Esophagus muscularis mucosa (tissue), 4 donors: ENCODE measurements around the gene LRP8. TPM values are rescaled to one million over a fixed set of nuclear protein-coding genes. Genes with fewer than 3 reads are reported as not detected.

Experiments
- DNase-seq: peaks from one replicate; pipeline ENCODE4 v3.0.0-alpha.2; 2017; ENCODE audit errors: extremely low spot score
- H3K27ac ChIP-seq, 4 donors: fragments of 200-600 bp; sonication (generic); replicated peaks in 1 of 4; 1 replicate in 3 of 4; 2 replicates in 1 of 4; pipeline ENCODE4 v1.5.1; 2016 to 2019; ENCODE audit warnings: mild to moderate bottlenecking in 1 of 4
- H3K27me3 ChIP-seq, 4 donors: fragments of 200-600 bp; sonication (generic); one replicate each; pipeline versions ENCODE4 v1.5.1 to v1.6.0; 2016 to 2019
- H3K36me3 ChIP-seq, 4 donors: fragments of 200-600 bp; sonication (generic); one replicate each; pipeline ENCODE4 v1.5.1; 2016 to 2019
- H3K4me1 ChIP-seq, 4 donors: fragments of 200-600 bp; sonication (generic); one replicate each; pipeline ENCODE4 v1.5.1; 2016 to 2019
- H3K4me3 ChIP-seq, 4 donors: fragments of 200-600 bp; sonication (generic); 1 replicate in 2 of 4; 2 replicates in 2 of 4; pipeline ENCODE4 v1.5.1; 2016 to 2019; ENCODE audit warnings: mild to moderate bottlenecking in 4 of 4, moderate library complexity in 1 of 4
- H3K9me3 ChIP-seq, 4 donors: fragments of 200-600 bp; sonication (generic); 1 replicate in 3 of 4; 2 replicates in 1 of 4; pipeline ENCODE4 v1.5.1; 2016 to 2019
- EP300 ChIP-seq: sonication (generic); formaldehyde crosslinking; IDR thresholded peaks from one replicate; pipeline ENCODE4 v1.6.1; 2017; ENCODE audit warnings: antibody characterized with exemption
- POLR2A ChIP-seq: fragments of 450-650 bp; IDR thresholded peaks from one replicate; pipeline ENCODE4 v1.6.1; 2017; ENCODE audit warnings: antibody characterized with exemption, moderate library complexity, mild to moderate bottlenecking, low read depth
- POLR2AphosphoS5 ChIP-seq, 2 donors: sonication (generic); formaldehyde crosslinking; IDR thresholded peaks; one replicate each; pipeline ENCODE4 v1.6.1; 2017; ENCODE audit warnings: antibody characterized with exemption in 2 of 2
- WGBS: methylation state at CpG from one replicate; pipeline ENCODE4 v1.1.5; 2018; 5-methylcytosine and 5-hydroxymethylcytosine counted together
- intact Hi-C: fragments of 100-400 bp; cut with DNase I; formaldehyde crosslinking; loops from one replicate; pipeline ENCODE4 v1.15.1; 2023
- total RNA-seq, 4 donors: library from RNA; depleted of rRNA; stranded (reverse); fragments of >200 nt; gene quantifications; one replicate each; pipeline versions ENCODE4 v1.1.0 to v1.2.1, GENCODE V29; 2016
- TF ChIP-seq, protein P1 (sequence below), 3 experiments: fragments of 200-600 bp in 2 of 3; fragments of 450-650 bp in 1 of 3; sonication (generic) in 2 of 3; IDR thresholded peaks; one replicate each; pipeline ENCODE4 v1.5.1; 2017 to 2019; ENCODE audit warnings: antibody characterized with exemption in 3 of 3, mild to moderate bottlenecking in 2 of 3, moderate library complexity in 1 of 3

The LRP8 gene
- total RNA-seq, result 1 to 10 TPM in 3 of 4 donors, under 1 TPM in 1; 0.83 to 6.0 (median 1.9) TPM

GRCh38 chr1:53328009-53328461, at the start of gene LRP8:
Gene LRP8, minus strand, starts transcription at chr1:53328070. Its CDS starts 158 bp downstream, at chr1:53327912.
- 4% methylated on average over 14 of the region's 47 CpGs for WGBS
- Histone ChIP-seq H3K4me1 (peaks cover 17 to 34% (median 30%) of the 10 kb centered on the region in 4 donors), H3K27me3 (no peaks in the 10 kb centered on the region), H3K36me3 (no peaks in the 10 kb centered on the region), H3K27ac (peak within 1 kb of the TSS; percentile 61 to 75 (median 72)), H3K9me3 (no peaks in the 10 kb centered on the region), H3K4me3 (peak within 1 kb of the TSS; percentile 65 to 86 (median 78))
- no peak for TF ChIP-seq POLR2A
- TF ChIP-seq POLR2AphosphoS5 (IDR thresholded peaks at IDR 0.05), result no peak
- no peak for TF ChIP-seq EP300
- TF ChIP-seq, protein P1, sequence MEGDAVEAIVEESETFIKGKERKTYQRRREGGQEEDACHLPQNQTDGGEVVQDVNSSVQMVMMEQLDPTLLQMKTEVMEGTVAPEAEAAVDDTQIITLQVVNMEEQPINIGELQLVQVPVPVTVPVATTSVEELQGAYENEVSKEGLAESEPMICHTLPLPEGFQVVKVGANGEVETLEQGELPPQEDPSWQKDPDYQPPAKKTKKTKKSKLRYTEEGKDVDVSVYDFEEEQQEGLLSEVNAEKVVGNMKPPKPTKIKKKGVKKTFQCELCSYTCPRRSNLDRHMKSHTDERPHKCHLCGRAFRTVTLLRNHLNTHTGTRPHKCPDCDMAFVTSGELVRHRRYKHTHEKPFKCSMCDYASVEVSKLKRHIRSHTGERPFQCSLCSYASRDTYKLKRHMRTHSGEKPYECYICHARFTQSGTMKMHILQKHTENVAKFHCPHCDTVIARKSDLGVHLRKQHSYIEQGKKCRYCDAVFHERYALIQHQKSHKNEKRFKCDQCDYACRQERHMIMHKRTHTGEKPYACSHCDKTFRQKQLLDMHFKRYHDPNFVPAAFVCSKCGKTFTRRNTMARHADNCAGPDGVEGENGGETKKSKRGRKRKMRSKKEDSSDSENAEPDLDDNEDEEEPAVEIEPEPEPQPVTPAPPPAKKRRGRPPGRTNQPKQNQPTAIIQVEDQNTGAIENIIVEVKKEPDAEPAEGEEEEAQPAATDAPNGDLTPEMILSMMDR (IDR thresholded peaks at IDR 0.05), result no peak
- intact Hi-C loops, result no loop called here
- DNase-seq, result no peak

- Histone ChIP-seq H3K27me3 (peaks cover 0 to 31% (median 0%) of the 10 kb centered on the region in 4 donors), H3K4me3 (no peak overlapping the region), H3K9me3 (no peaks in the 10 kb centered on the region), H3K27ac (no peak overlapping the region), H3K36me3 (no peaks in the 10 kb centered on the region), H3K4me1 (no peaks in the 10 kb centered on the region)
- intact Hi-C loops, result no loop called here
- TF ChIP-seq, protein P1 (IDR thresholded peaks at IDR 0.05), result no peak
- TF ChIP-seq EP300 (no peak), POLR2A (no peak), POLR2AphosphoS5 (IDR thresholded peaks at IDR 0.05) (no peak)
- no peak for DNase-seq
- WGBS, result 94% methylated on average over 8 of the region's 13 CpGs
Observed at GRCh38 chr1:53377438-53377841, 49.6 kb upstream of the LRP8 start.

DNA sequence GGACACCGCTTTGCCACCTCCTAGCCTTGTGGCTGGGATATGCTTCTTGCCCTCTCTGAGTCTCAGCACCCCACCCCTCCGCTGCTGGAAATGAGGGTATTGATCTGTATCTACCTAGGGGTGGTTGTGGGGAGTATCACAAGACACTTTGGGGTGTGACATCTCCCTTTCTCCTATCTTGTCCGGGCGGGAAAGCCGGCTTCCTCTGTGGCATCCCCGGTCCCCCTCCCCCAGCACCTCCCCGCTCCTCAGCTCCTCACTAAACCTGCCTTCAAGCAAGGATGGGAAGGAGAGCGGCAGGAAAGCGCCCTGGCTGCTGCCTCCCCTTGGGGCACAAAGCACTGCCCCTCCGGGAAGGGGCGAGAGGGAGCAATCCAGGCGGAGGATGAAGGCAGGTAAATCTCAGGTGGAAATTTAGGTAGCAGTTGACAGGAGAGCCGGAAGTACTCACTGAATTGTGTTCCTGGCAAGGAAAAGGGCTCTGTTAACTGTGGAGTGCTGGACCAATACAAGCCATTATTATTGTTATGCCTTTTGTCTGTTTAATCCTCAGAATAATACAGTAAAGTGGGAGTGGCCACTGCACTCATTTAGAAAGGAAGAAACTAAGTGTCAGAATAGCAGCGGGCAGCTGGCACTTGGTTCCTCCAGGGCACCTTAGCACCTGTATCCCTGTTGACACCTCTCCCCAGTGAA, 49.0 kb upstream of the LRP8 start:
- peak; percentile 70 for DNase-seq
- Histone ChIP-seq H3K4me1 (no peaks in the 10 kb centered on the region), H3K27me3 (peaks cover 0 to 29% (median 0%) of the 10 kb centered on the region in 4 donors), H3K27ac (no peak overlapping the region), H3K4me3 (no peak overlapping the region), H3K9me3 (no peaks in the 10 kb centered on the region), H3K36me3 (no peaks in the 10 kb centered on the region)
- TF ChIP-seq EP300 (no peak), POLR2A (no peak), POLR2AphosphoS5 (IDR thresholded peaks at IDR 0.05) (no peak)
- TF ChIP-seq, protein P1 (IDR thresholded peaks at IDR 0.05), result no peak
- intact Hi-C loops, result no loop called here
- WGBS, result 85% methylated on average over 13 of the region's 14 CpGs

- H3K4me3 ChIP-seq, result no peak overlapping the region
- no peaks in the 10 kb centered on the region for H3K9me3 ChIP-seq
- H3K27me3 ChIP-seq, result peaks cover 0 to 33% (median 0%) of the 10 kb centered on the region in 4 donors
- no peak overlapping the region for H3K27ac ChIP-seq
- H3K36me3 ChIP-seq, result no peaks in the 10 kb centered on the region
- no peaks in the 10 kb centered on the region for H3K4me1 ChIP-seq
- intact Hi-C loops, result no loop called here
- TF ChIP-seq, protein P1 (IDR thresholded peaks at IDR 0.05), result no peak
- TF ChIP-seq POLR2AphosphoS5 (IDR thresholded peaks at IDR 0.05), result no peak
- 60% methylated on average over 14 of the region's 14 CpGs for WGBS
- peak; percentile 81 for DNase-seq
Observed at GRCh38 chr1:53376041-53376461, 48.2 kb upstream of the LRP8 start.
